Fibroblast of the conjunctiva (primary cell): ENCODE data around the gene TAS2R9.
"Not testable (repeated sequence)": the region's sequence is repeated elsewhere in the genome, so short reads cannot be mapped to it uniquely, and the experiment has no call there.

Experiments used
- DNase-seq: peaks from one replicate; pipeline ENCODE4 v3.0.0-alpha.2; 2010; ENCODE audit warnings: low read depth

The TAS2R9 gene, protein sequence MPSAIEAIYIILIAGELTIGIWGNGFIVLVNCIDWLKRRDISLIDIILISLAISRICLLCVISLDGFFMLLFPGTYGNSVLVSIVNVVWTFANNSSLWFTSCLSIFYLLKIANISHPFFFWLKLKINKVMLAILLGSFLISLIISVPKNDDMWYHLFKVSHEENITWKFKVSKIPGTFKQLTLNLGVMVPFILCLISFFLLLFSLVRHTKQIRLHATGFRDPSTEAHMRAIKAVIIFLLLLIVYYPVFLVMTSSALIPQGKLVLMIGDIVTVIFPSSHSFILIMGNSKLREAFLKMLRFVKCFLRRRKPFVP

DNA sequence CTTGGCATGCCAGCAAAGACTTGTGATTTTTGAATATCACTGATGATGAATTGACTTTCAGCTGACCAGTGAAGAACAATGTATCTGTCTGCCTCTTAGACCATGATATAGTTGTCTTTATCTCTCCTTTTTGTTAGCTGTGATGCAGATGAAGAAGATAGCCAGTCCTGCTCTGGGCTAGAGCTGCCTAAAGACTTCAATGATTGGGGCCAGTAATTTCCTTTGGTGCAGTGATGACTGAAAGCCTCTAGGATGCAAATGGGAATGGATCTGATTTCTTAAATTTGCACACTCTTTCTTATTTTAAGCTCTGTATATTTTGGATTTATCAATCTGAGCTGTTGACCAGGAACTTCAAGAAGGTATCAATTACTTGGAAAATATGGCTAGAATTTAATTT lies at the start of gene TAS2R9:
Gene TAS2R9, minus strand, starts transcription at position 101 of the 400 bp plus-strand sequence. Its CDS starts 93 bp downstream, at position 8.
- DNase-seq, result no peak

DNA sequence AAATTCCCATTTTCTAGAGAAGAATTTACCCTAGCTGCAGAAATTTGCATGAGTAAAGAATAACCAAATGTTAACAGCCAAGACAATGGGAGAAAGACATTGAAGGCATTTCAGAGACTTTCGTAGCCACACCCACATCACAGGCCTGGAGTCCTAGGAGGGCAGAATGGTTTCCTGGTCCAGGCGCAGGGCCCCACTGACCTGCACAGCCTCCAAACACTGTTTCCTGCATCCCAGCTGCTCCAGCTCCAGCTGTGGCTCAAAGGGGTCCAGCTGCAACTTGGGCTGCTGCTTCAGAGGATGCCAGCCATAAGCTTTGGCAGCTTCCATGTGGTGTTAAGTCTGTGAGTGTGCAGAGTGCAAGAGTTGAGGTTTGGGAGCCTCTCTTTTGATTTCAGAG lies 45.8 kb upstream of the TAS2R9 start:
- DNase-seq, result no peak

DNA sequence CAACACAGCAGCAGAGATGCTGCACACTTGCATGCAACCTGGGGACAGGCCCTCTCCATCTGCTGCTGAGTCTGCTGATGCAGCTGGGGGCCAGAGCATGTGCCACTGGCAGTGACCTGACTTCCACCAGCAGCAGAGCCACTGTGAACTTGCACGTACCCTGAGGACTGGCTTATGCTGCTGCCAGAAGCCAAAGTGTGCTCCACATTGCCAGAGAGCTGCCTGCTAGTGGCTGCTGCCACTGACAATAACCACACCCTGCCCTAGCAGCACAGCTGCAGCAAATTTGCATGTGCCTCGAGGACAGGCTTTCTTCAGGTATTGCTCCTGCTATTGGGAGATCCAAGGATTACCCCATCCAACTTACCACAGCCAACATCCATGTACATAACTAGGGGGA lies 43.8 kb upstream of the TAS2R9 start:
- DNase-seq, result no peak

DNA sequence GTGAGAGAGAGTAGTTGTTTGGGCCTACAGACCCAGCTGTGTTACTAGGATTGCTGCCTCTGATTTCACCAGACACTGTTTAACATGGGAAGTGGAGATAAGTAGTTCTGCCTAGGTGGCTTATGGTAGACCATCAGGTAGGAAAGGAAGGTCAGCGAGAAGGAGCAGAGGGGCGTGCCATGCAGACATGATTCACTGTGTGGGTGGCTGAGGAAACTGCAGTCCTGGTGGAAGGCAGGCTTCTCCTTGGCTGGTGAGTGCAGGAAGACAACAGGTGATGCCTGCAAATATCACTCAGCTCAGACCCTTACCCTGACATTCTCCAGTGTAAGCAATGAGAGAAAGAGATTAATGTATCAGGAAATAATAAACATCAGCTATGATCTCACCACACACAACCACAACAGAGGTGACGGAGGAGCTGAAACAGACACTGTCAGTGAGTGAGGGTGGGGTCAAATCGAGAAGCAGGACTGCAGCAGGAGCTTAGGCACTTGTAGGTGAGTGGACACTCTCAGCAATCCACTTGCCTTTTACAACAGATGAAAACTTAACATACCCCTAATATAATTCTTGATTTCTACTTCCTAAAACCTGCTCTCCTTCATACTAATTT lies 41.4 kb upstream of the TAS2R9 start:
- no peak for DNase-seq

DNA sequence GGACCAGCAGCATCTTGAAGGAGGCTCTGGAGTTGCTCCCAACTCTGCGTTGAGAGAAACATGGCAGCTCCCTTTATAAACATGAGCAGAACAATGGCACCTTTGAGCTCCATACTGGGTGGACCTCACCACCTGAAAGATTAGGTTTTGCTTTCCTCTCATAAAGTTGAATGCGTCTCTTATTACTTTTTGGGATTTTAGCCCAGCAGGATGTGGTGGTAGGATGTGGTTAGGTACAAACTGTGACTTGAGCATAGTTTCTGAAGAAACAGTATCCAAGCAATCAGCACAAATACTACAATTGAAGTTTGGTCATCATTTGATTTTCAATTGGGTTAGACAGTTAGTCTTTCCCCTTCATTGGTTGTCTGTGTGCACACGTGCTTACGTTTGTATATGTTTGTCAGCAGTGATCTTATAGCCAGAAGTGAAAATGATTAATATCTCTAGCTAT lies 39.5 kb upstream of the TAS2R9 start, which contains the start of gene PRR4:
Gene PRR4, minus strand, starts transcription at position 51 of the 454 bp plus-strand sequence. Its CDS starts 38 bp downstream, at position 13.
- no peak for DNase-seq

DNA sequence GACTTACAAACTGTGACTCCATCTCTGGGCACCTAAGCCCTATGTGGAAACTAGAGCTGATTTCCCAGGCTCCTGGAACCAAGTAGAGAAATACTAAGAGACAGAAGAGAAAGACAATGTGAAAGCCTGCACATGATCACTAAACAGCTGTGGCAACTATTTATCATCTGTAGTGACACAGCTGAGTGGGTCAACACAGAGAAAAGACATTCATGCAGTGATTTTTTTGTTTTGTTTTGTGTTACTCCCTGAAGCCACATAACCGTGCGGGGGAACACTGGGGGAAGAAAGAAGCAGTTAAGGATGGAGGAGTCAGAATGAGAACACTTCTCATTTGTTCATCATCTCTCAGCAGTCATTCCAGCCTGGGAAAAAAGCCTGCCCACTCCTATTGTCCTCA lies 37.8 kb upstream of the TAS2R9 start:
- no peak for DNase-seq

DNA sequence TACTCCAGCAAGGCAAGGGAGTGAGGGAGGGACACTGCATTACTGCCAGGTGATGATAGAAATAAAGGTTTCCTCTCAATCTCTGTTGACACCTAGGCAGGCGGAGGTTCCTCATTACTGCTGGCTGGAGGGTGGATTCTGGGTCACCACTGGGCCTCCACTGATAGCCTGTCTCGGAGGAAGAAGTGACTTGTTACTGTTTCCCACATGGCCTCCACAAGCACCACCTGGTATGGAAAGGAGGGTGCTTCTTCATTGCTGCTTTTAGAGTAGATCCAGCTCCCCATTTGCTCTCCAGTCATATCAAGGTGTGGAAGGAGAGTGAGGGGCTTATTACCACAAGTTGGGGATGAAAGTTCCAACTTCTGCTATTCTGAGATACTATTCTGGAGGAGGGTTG lies 32.9 kb upstream of the TAS2R9 start:
- DNase-seq, result no peak

DNA sequence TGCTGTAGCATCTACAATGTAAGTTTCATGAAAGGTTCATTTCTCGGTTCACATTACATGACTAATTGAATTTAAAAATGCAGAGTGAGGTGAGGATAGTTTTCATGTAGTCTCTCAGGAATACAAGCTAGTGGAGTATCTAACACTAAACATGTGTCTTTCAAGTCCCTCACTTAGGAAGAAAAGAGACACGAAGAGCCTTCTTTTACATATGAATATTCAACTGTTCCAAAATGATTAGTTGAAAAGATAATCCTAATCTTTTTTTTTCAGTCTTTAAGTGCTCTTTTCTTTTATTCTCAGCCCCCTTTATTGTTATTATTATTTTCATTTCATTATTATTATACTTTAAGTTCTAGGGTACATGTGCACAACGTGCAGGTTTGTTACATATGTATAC lies 28.5 kb upstream of the TAS2R9 start:
- no peak for DNase-seq

DNA sequence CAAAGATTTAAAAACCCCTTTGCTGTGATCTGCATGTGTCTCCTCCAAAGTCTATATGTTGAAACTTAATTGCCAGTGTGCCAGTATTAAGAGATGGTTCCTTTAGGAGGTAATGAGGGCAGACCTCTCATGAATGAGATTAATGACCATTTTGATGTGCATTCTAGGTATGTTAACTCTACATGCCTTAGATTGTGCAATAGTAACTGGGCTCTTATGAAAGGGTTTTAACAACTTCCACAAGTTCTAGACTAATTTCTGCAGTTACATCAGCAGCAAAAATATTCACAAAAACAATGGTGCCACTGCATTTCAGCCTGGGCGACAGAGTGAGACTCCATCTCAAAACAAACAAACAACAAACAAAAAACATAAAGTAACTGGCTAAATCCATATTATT lies 20.0 kb upstream of the TAS2R9 start:
- no peak for DNase-seq

DNA sequence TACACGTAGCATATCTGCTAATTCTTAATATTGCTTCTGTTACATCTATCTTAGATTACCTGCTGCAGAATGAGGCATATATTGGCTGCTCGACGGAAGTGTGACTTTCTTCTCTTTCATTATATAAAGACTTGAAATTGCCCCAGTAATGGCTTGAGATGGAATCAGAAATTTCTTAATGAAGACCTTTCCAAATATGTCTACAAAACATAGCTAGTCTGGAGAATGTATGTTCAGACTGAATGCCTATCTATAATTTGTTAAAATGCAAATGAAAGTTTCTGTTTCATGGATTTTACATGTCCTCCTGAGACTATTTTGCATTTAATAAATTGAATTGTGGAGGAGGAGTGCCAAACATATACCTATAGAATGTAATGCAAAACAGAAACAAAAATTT lies 16.3 kb upstream of the TAS2R9 start, which contains the start of gene TAS2R10:
Gene TAS2R10, minus strand, starts transcription at position 101 of the 400 bp plus-strand sequence. Its CDS starts 89 bp downstream, at position 12.
- no peak for DNase-seq

DNA sequence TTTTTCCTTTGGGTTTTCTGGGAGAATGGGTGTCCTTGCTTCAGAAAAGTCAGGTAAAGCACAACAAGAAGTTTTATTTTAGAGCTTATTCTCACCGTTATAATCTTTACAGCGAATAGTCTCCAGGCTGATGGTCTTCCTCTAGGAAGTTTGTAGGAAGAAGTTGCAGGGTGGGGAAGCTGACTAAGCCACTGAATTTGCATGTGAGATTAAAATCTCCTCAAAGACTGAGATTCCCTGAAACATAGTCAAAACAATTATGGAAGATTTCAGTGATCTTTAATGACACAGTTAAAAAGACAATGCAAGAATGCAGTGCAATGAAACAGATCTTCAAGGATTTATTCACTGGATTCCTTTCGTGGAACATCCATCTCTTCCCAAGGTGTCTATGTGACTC lies 15.0 kb upstream of the TAS2R9 start:
- DNase-seq, result no peak

DNA sequence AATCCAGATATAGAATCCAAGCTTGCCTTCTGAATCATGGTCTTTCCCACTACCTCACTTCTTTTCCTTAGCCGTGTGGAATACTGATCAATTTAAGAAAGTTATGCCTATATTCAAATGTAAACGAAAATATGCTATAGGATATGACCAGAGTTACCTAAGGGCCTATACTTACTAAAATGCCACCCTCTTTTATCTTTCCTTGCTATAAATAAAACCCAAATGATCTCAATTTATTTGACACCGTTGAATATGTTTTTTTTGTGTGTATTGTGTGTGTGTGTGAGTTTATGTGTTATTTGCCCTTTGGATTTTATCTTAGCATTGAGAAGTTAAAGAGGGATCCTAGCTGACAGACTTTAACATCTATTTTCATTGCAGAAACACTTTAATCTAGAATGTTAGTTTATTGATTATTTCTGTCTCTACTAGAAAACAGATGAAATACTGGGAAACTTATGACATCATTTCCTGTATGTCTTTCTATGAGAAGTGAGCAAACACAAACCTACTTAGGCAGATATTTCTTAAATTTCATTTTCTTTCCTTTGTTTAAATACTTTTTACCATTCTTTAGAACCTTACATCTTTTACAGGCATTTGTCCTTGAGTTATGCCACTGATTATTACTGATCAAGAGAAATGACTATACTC lies 2.0 kb upstream of the TAS2R9 start:
- DNase-seq, result no peak

DNA sequence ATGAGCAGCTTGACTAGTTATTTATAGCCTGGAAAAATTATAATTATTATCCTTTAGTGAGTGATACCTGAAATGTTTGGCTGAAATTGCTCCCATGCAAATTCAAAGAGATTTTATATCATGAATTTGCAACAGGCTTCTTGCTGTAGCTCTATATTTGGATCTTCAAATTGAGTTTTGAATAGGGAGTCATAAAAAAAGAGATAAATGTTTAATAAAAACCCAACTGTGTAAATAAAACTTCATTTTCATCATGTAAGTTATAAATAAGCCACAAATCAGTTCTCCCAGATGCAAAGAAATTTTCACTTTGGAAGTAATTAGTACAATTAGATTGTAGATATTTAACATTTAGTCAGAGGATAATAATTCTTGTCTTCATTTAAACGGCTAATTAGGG lies 2.8 kb downstream of the TAS2R9 start, which contains the start of gene TAS2R8:
Gene TAS2R8, minus strand, starts transcription at position 101 of the 400 bp plus-strand sequence. CDS start 306 bp downstream, outside the sequence.
- no peak for DNase-seq

DNA sequence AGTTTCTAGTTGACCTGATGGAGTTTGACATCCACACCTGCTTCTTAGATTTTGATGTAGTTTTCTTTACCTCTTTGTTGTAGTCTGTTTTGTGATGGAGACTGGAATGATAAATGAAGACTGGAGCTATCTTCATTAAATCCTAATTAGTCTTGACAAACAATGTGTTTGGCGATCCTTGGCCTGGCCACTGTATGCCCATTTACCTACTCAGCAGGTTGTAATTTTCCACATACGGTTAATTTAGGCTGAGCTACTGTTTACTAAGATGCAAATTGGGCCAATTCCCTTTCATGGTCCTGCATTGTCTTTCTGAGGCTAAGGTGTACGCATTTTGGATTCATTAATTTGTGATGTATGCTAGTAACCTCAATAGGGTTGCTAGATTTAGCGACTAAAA lies 7.4 kb downstream of the TAS2R9 start, which contains the start of gene TAS2R7:
Gene TAS2R7, minus strand, starts transcription at position 41 of the 400 bp plus-strand sequence. CDS start 57 bp downstream, outside the sequence.
- no peak for DNase-seq

DNA sequence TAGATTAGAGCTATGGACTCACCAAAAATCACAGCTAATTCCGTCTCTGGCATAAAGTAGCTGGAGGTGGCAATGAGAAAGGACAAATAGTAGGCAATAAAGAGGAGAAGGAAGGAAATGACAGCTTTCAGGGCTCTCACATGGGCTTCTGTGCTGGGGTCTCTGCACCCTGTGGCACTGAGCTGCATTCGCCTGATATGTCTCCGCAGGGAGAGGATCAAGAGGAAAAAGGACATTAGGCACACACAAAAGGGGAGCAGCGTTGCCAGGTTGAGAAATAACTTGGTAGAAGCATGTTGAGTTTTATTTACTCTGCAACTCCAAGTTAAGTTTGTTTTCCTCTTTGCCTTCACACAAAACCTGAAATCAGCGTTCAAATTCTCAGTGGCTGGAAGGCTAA lies 8.2 kb downstream of the TAS2R9 start:
- no peak for DNase-seq

DNA sequence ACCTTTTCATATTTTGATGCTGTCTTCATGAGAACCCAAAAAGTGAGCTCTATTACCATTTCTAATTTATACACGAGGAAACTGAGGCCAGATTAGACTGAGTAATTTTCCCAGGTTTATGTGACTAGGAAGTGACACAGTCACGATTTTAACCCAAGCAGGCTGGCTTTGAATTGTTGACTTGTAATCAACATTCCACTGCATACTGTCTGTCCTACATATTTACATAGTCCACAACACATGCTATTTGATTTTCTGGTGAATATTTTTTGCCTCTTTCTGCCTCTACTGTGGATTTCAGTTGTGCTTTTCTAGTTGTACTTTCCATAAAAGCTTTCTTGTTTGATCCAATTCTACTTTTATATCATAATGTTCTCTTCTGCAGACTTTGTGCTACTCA lies 15.7 kb downstream of the TAS2R9 start:
- DNase-seq, result no peak

DNA sequence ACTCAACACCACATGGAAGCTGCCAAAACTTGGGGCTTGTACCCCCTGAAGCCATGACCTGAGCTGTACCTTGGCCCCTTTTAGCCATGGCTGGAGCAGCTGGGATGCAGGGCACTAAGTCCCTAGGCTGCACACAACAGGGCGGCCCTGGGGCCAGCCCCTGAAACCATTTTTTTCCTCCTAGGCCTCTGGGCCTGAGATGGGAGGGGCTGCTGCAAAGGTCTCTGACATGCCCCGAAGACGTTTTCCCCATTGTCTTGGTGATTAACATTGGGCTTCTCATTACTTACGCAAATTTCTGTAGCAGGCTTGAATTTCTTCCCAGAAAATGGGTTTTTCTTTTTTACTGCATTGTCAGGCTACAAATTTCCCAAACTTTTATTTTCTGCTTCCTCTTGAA lies 18.2 kb downstream of the TAS2R9 start:
- DNase-seq, result not testable (repeated sequence)

DNA sequence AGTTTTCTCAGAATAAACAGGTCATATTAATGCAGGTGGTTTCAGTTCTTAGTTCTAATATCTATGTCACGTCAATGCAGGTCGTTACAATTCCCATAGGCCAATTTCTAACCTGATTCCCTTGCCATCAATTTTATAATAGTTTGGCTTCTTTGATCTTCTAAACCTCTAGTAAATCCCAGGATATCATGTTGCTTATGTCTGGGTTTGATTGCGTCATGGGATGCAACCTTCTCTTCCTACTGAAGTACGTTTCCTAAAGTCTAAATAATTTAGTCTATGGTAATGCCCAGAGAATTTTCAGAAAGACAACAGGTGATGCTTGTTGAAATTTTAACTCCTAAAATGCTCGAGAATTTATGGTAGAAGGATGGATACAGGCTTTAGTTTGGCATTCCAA lies 26.7 kb downstream of the TAS2R9 start:
- no peak for DNase-seq

DNA sequence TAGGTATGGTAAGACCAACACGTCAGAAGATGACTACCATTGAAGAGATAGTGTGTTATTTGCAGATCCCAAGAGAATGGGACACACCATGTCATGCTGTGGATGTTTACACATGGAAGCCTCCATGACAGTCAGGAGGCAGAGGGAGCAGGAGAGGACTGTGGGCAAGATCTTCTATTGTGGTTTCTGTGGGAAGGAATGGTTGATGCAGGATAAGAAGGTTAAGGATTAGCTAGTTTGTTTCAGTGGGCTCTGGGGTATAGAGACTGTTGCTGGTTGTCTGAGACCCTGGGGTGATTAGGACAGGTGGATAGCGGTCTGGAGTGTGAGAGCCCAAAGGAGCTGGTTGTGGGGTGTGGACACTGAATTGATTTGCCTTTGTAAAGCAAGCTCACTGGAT lies 30.9 kb downstream of the TAS2R9 start:
- no peak for DNase-seq

DNA sequence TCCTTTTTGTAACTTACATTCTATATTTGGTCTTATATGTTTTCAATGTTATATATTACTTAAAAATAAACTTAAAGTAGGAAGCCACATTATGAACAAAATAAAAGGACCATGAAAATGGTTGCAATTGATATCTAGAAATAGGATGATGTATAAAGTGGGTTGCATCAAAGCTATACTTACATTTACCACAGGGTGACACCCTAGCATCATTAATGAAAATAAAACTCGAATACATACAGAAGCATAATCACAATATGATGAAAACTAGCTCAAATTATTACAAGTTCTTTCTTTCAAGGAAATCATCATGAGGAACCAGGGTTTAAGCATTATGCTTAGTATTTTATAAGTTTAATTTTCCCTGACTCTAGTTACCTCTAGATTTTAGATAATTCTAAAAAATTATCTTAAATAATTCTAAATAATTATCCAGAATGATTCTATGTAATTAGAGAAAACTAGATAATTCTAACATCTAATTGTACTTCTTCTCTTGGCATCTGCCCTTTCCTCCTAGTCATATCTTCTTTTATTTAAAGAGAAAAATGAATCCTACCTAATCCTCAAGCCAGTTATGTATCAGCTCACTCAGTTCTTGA lies 38.7 kb downstream of the TAS2R9 start:
- peak; percentile 17 for DNase-seq

DNA sequence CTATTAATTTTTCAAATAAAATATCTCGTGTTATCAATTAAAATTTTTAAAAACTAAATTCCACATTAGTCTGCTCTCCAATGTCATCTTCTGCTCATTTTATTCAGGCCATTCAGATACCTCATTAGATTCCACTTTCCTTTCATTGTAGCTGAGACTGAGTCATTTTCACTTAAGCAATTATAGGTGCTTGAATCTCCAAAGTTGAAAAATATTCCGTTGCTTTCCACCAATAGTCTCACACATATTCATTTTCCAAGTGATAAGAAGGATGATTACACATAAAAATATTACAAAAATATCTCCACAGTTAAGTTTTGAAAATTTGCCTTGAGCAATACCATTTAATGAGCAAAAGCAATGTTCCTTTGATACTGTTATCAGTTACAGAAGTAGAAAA lies 50.3 kb downstream of the TAS2R9 start:
- no peak for DNase-seq
